NCI-H226 (cell line): ENCODE data around the gene DOC2A.

ENCODE experiments used
- DNase-seq: peaks from one replicate; pipeline ENCODE4 v3.0.0-alpha.2; 2015

The DOC2A gene

DNA sequence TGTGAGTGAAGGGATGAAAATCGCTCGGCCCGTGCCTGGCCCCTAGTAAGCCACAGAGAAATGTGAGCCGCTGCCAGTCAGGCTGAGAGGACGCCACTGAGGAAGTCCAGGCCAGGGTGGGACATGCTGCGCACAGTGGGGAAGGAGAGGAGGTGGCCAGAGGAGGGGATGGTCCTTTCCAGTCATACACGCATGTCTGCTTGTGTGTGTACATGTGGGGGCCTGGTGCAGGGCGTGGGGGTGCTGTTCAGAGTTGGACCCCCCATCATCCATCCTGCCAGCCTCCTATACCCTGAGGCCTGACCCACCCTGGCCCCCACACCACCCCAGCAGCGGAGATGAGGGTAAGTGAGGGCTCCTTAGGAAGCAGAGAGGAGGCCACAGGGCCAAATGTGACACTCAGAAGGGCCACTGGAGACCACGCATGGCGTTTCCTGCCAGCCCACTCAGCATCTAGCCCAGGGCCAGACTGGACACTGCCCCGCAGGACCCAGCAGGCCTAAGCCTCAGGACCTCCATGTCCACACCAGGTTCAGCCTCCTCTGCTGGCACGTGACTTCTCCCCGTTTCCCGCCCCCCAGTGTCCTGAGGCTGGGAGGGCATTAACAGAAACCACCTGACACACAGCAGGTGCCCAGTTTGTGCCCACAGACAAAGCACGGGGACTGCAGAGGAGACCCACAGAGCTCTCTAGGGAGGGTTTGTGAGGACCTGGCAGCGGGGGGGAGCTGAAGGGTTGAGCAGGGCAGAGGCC is 7.0 kb downstream of the DOC2A start:
- no peak for DNase-seq

DNA sequence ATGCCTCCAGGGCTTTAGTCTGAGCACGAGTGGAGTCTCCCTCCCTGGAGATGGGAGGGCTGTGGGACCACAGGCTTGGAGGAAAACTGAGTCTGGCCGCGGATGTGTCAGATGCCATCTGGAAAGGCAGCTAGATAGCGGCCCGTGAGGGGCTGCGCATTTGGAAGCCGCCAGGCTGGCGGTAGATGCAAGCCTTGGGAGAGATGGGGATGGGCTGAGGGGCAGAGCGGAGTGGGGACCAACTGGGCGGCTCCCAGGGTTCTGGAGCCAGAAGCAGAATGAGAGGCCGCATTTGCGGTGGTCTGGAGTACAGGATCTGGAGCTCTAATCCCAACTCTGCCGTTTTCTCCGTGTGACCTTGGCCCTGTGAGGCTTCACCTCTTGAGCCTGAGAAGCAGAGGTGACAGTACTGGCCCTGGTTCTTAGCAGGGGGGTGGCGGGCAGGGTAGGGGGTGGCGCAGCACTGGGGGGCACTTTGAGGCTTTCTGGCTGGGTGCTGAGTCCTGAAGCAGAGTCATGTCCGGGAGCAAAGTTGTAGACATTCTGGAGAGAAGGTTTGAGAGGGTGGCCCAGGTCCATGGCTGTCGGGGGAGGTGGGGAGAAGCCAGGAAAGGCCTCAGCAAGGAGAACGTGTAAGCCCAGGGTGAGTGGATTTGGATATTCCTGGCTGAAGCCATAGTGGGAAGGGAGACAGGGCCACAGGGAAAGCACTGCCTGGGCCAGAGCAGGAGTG is 8.0 kb downstream of the DOC2A start:
- DNase-seq: no peak

GRCh38 chr16:30000735-30001631 is 9.8 kb downstream of the DOC2A start:
- no peak for DNase-seq

GRCh38 chr16:29999605-30000004 is 11.2 kb downstream of the DOC2A start:
- DNase-seq: no peak

DNA sequence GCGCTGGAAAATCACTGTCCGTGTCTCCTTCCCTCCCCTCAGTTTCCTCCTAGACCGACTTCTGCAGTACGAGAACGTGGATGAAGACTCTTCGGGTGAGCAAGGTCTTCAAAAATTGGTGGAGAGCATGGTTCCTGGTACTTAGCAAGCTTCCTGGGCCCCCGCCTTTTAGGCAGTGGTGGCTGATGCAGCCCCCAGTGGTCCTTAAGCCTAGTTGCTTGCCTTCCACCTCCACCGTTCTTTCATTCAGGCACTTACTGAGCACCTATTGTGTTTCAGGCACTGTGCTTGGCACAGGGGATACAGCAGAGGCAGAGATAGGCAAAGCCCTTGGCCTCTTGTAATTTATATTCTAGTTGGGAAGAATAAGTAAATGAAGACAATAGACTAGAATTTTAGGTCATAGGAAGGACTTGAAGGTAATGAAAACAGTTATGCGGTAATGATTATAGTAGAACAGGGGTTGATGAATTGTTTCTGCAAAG is 14.0 kb downstream of the DOC2A start:
- DNase-seq: no peak

- peak; percentile 94 for DNase-seq
Observed at GRCh38 chr16:29995911-29996765, 14.7 kb downstream of the DOC2A start, which contains the start of gene INO80E. Gene INO80E, plus strand, starts transcription at chr16:29996241. Its CDS starts 70 bp downstream, at chr16:29996311.

DNA sequence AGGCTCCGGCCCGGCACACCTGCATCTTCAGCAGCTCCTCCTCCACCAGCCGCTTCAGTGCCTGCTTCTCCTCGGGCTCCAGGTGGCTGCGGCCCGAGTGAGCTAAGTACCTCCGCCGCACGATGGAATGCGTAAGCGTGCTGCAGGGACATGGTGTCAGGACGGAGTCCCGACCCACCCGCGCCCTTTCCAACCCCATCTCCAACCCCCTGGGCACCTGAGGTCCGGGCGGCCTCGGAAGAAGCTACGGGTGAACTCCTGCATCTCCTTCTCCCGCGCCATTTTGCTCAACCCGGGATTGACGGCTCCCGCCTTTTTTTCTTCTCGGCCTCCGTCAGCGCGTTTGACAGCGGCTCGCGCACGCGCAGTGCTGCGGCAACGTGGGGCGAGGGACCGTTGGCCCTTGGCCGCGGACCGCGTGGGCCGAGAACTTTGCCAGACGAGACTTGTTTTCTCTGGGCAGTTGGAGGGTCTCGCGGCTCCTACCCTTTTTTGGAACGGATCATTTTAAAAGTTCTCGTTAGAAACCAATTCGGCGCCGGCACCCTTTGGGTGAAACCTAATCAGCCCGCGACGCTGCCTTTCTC is 15.4 kb downstream of the DOC2A start, which contains the start of gene HIRIP3:
Gene HIRIP3, minus strand, starts transcription at position 294 of the 587 bp plus-strand sequence. Its CDS starts 12 bp downstream, at position 282.
- peak; percentile 67 for DNase-seq

DNA sequence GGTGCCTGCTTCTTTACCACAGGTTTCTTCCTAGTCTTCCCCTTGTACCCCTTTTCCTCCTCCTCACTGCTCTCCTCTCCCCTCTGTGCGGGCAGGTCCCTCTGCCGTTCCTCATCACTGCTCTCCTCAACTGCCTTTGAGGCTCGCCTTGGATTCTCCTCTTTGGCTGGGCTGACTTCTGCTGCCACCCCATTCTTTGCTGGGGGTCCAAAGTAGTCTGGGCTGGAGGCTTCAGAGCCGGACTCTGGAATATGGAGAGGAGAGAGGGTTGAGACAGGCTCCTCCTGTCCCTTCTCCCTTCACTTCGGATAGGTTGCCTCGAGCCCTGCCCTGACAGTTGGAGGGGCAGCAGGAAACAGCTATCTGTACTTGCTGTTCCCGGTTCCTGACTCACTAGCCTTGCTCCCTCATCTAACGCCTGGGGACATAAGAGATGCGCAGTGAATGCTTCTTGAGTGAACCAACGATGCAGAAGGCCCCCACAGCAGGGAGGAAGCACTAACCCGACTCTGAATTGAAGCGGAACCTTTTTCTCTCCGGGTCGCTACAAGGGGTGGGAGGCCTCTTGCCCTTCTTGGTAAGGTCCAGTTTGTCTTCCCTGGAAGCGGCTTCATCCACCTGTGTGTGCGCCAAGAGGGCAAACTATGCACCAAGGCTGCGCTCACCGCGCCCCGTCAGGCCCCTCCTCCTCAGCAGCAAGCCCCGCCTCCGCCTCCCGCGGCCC is 16.1 kb downstream of the DOC2A start:
- DNase-seq: peak; percentile 83

DNA sequence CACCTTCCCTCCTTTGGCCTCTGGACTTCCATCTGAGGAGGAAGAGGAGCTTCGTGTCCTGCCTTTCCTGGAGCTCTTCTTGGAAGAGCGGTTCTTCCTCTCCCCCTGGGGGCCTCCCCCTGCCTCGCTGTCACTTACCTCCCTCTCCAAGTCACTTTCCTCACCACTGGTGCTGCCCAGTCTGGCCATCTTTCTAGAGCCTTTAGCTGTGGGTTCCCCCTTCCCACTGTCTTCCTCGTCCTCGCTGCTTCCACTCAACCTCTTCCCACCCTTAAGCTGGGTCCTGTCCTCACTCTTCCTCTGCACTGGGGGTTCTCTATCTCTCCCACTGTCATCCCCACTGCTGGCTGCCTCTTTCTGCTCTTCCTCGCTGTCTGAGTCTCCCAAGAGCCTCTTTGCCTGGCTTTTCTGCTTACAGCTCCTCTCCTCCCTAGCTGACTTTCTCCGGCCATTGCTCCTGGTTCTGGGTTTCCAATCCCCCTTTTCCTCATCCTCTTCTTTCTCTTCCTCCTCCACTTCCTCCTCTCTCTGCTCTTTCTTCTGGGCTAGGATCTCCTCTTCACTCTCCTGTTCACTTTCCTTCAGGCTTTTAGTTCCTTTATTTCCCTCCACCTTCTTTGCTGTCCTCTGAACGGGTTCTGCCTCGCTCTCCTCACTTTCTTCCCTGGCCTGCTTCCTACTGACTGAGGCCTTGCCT is 16.8 kb downstream of the DOC2A start:
- DNase-seq: no peak

DNA sequence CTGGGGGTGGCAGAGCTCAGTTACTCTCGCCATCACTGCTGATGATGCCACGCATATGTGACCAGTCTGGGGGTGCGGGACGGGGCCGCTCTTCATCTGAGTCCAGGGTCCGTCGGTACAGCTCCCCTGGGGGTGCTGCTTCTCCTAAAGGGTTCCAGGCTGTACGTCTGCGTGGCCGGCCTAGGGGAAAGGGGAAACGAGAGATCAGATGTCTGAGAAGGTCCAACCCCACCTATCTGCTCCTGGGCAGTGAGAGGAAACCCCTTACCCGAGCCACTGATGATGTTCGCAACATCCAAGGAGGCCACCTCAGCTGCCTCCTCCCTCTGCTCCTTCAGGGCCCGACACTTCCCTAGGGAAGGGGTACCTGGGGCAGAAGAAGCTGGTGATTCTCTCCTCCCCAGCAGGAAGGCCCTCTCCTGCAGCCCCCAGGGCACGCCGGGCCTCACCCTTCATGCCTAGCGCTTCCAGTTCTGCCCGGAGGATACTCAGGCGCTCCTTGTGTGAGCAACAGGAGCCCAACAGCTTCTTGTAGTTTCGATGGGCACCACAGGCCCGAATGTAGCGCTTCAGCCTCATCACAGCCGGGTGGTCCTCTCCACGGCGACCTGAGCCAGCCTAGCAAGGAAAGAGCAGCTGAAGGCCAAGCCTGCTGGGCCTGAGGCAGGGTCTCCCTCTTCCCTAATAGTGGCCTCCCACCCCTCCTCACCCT is 17.5 kb downstream of the DOC2A start:
- DNase-seq: no peak

DNA sequence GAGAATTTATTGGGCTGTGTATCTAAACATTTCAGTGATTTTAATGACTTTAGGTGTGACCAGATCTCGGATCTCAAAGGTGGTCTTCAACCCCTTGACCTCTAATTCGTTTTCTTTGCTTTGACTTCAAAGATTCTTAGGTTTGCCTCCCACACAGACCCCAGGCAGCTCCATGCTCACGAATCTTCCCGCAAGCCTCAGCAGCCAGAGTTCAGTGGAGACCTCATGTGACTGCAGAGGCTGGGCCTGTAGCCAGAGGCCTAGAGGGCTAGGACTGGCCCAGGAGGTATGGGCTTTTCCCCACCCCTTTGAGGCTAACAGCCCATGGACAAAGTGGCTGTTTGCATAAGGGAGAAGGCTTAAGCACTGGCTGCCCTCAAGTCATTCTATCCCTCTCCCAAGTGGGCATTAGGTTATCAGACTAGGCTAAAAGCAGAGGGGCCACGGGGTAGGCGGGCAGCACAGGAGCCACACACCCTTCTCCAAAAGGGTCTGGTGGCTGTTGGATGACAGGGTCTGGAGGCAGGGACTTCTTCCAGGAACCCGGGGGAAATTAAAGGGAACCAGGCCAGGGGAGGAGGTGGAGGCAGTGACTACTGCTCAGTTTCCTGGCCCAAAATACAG is 18.4 kb downstream of the DOC2A start:
- peak; percentile 24 for DNase-seq

GRCh38 chr16:29991571-29991904 is 19.3 kb downstream of the DOC2A start:
- DNase-seq: no peak

DNA sequence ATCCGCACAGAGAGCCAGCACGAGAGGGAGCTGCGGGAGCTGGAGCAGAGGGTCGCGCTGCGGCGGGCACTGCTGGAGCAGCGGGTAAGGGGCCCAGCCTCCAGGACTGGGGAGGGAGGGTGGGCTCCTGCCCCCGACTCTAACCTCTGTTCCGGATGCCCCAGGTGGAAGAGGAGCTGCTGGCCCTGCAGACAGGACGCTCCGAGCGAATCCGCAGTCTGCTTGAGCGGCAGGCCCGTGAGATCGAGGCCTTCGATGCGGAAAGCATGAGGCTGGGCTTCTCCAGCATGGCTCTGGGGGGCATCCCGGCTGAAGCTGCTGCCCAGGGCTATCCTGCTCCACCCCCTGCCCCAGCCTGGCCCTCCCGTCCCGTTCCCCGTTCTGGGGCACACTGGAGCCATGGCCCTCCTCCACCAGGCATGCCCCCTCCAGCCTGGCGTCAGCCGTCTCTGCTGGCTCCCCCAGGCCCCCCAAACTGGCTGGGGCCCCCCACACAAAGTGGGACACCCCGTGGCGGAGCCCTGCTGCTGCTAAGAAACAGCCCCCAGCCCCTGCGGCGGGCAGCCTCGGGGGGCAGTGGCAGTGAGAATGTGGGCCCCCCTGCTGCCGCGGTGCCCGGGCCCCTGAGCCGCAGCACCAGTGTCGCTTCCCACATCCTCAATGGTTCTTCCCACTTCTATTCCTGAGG is 19.8 kb downstream of the DOC2A start:
- DNase-seq: no peak

DNA sequence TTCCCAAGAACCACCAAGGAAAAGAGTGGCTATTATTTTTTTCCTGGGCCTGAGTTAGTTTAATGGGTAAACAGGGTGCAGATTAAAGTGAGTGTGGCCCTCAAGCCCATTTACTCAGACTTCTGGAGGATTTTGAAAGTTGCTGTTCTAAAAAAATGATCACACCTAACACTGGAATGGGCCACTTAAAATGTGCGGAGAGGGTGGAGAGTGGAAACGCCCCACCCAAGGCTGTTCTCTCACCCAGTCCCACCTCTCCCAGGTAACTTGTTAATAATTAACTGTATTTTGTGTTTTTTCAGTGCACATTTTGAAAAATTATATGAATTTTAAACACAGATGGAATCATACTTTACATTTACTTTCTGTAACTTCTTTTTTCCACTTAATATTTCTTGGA is 20.8 kb downstream of the DOC2A start:
- no peak for DNase-seq

GRCh38 chr16:29989111-29989858 is 21.5 kb downstream of the DOC2A start:
- no peak for DNase-seq

DNA sequence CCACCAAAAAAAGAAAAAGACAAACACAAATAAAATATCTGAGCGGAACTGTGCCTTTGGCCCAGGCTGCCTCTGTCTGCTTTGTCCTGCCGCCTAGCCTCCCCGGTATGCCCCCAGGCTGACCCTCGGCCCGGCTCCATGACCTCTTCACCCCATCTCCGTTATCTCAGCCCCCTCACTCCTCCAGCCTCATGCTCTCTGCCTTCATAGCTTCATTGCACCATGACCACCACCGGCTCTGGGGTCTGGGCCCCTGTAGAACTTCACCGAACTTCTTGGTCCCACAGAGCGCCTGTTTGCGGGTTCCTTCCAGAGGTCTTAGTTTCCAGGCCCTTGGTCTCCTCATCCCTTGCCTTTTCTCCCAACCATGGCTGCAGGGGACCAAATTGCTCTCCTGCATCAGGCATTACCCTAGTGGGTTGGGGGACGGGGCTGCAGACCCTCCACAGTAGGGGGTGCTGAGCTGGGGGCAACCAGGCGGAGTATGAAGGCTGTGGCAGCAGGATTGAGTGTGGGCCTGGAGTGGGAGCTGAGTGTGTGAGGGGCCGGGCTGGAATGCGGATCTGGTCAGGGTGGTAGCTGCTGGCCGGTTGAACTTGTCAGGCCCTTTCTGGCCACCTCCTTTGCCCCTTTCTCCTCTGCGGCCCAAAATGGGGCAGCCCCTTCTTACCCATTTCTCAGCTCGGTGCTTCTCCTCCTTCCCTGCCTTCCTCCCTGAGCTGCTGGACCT is 22.3 kb downstream of the DOC2A start:
- DNase-seq: no peak
